C4-2B (cell line): ENCODE data around the gene NKX2-3.

Experiments used
- H3K27ac ChIP-seq: fragments of 450-650 bp; 2 replicates; pipeline ENCODE4 v1.5.1; 2017
- ZFX ChIP-seq: fragments of 450-650 bp; IDR thresholded peaks from 2 replicates; pipeline ENCODE4 v1.6.1; 2017
- TF ChIP-seq, protein P1 (sequence below): fragments of 450-650 bp; conservative IDR thresholded peaks from 2 replicates; pipeline ENCODE4 v1.5.1; 2017; ENCODE audit warnings: mild to moderate bottlenecking

Gene NKX2-3

DNA sequence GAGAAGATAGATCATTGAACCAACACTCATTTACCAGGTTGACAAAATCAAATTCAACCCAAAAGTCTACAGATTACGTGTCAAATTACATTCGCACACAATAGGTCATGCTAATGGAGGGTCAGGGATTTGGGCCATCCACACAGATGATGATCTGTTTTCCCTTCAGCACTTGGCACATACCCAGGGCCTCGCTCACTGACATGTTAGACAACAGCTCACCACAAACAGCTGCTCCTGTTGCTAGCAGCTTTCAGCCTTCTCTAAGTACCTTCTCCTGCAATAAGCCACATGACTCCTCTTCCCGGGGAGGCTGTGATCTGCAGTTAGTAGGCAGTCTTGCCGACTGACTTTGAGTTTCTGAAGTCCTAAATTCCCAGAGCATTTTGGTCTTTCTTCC is 18.4 kb downstream of the NKX2-3 start:
- no peak for TF ChIP-seq ZFX
- TF ChIP-seq, protein P1, sequence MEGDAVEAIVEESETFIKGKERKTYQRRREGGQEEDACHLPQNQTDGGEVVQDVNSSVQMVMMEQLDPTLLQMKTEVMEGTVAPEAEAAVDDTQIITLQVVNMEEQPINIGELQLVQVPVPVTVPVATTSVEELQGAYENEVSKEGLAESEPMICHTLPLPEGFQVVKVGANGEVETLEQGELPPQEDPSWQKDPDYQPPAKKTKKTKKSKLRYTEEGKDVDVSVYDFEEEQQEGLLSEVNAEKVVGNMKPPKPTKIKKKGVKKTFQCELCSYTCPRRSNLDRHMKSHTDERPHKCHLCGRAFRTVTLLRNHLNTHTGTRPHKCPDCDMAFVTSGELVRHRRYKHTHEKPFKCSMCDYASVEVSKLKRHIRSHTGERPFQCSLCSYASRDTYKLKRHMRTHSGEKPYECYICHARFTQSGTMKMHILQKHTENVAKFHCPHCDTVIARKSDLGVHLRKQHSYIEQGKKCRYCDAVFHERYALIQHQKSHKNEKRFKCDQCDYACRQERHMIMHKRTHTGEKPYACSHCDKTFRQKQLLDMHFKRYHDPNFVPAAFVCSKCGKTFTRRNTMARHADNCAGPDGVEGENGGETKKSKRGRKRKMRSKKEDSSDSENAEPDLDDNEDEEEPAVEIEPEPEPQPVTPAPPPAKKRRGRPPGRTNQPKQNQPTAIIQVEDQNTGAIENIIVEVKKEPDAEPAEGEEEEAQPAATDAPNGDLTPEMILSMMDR, result no peak

DNA sequence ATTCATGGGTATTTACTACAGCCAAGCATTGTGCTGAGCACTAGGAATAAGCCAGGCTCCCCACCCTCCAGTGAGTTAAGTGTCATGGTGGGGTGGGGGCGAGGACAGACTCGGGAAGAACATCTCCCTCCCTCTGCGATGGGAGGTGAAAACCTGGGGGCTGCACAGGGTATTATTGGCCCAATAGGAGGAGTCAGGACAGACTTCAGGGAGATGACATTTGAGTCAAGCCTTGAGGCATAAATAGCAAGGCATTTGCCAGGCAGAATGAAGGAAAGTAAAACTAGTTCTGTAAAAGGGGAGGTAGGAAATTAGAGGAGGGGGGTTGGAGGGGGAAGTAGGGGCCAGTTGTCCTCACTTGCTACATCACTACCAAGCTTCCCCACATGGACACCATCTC is 18.9 kb downstream of the NKX2-3 start:
- no peak overlapping the region for H3K27ac ChIP-seq

More for the DNA sequence above, 18.4 kb downstream of the NKX2-3 start:
- no peak overlapping the region for H3K27ac ChIP-seq

DNA sequence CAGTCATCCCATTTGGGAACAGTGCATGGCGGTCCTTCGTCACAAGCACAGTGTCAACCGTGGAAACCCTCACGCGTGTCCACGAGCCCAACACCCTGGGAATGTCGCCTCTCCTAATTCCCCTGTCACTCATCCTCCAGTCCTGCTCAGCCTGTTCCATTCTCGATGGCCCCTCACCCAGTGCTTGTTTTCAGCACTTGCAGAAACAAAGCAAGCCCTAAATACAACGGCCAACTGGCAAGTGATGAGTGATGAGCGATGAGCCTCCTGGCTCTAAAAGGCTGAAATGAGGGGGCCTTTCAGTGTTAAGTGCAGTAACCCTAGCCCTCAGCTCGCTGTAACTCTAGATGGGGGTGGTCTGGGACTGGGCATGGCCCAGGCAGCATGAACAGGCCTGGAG is 22.6 kb downstream of the NKX2-3 start:
- H3K27ac ChIP-seq, result no peak overlapping the region
- no peak for TF ChIP-seq ZFX
- TF ChIP-seq, protein P1, result no peak

More for the DNA sequence above, 18.9 kb downstream of the NKX2-3 start:
- TF ChIP-seq, protein P1, result no peak

DNA sequence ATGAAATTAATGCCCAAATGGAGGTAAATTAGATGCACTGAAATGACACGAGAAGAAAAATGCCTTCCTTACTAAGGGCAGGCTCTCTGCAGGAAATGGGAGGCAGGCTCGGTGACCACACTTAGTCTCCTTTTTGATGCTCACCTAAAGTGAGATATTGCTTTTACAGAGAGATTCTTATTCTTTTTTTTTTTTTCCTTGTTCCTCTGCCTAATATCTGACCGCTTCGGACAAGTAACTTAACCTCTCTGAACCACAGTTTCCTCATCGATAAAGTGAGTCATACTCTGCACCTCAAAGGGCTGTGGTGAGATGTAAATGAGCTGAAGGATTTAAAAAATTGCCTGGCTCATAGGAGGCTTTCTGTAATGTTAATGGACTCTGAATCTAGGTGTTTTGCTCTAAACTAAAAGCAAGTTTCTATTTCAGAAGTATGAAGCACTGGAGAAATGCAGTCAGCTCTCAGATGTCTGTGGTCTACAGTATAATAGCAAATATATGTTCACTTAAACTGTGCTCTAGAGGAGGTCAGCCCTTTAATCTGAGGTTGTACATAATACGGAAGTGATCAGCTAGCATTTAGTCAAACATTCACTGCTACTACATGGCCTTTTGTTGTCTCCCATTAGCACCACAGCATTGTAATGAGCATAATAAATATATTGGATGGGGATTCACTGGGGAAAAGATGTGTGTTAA is 23.2 kb downstream of the NKX2-3 start:
- H3K27ac ChIP-seq, result no peak overlapping the region
- TF ChIP-seq, protein P1, result no peak
- TF ChIP-seq ZFX, result no peak

DNA sequence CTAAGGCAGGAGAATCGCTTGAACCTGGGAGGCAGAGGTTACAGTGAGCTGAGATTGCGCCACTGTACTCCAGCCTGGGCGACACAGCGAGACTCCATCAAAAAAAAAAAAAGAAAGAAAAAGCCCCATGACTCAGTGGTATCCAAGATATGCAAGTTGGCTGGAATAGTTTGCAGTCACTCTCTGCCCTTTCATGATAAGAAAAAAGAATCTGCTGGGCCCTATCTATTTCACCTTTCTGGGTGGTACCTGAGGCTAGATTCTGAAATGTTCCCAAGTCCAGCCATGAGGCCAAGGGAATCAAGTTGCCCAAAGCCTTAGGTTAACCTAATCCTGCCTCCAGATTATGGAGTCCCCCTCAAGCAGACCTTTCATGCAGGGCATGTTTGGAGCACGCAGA is 24.3 kb downstream of the NKX2-3 start:
- H3K27ac ChIP-seq, result no peak overlapping the region
- TF ChIP-seq, protein P1, result no peak
- no peak for TF ChIP-seq ZFX

DNA sequence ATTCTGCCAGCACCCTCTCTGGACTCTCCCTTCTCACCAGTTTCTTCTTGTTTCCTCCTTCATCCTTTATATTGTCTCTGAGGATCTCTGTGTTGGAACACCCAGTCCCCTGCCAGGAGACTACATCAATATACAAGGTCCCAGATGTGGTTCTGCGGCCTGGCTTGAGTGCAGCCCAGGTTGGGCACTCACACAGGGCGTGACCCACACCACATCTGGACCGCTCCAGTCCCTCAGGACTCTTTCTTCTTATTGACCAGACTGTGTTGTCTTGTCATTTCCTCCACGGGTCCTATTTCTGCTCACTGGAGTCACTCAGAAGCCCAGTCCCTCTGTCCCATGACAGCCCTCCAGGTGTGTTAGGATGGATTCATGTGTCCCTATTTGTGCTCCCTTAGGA is 26.0 kb downstream of the NKX2-3 start:
- H3K27ac ChIP-seq, result no peak overlapping the region
- TF ChIP-seq ZFX, result no peak
- TF ChIP-seq, protein P1, result no peak

DNA sequence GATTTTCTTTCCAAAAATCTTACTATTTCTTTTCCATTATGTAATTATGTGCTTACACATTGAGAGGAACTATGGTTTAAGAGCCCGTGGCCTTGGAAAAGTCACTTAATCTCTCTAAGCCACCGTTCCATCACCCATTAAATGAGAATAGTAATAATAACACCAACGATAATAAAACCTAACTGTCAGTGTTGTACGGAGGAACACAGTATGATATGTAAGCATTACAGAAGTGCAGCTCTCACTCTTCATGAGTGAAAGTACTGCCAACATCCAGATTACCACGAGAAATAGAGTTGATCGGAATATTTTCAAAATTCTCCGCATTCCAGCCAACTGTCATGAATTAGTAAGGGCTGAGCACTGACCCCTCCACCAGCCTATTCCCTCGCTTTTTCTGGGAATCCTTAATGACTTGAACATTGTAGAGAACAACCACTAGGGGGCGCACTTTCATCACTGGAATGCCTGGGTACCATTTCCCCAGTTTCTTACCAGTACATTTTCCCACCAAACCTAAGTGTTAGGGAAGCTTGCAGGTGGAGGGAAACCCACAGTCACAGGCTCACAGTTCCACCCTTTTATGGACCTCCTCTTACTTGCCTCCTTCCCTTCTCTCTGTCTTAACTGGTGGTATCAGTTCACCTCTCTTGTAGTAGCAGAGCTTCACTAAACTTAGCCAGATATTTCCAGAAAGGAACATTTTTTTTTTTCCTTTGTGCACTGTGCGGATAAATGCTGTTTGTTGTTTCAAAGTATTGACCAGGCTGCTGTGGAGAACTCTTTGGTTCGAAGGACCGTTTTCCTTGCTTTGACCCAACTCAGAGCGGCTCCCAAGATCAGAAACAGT is 27.8 kb downstream of the NKX2-3 start:
- TF ChIP-seq ZFX, result no peak
- TF ChIP-seq, protein P1, result peak; percentile 72

More for the DNA sequence above, 27.8 kb downstream of the NKX2-3 start:
- no peak overlapping the region for H3K27ac ChIP-seq
